ENCODE data around the gene IL4R. TPM values are rescaled to one million over a fixed set of nuclear protein-coding genes. Genes with fewer than 3 reads are reported as not detected.
"Not testable (repeated sequence)": the region's sequence is repeated elsewhere in the genome, so short reads cannot be mapped to it uniquely, and the experiment has no call there.

Gene IL4R
- total RNA-seq, 4 donors from 2014 or later: 84.9 to 97.9 (median 89.8) TPM

DNA sequence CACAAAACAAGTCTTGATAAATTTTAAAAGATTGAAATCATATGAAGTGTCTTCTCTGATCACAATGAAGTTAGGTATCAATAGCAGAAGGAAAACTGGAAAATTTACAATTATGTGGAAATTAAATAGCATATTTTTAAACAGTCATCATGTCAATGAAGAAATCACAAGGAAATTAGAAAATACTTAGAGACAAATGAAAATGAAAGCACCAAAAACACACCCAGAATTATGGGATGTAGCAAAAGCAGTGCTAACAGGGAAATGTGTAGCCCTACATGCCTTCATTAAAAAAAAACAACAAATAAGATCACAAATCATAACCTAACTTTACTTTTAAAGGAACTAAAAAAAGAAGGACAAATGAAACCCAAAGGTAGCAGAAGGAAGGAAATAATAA is 80.7 kb downstream of the IL4R start:
- H3K9me3 ChIP-seq: no peaks in the 10 kb centered on the region
- intact Hi-C loops (cut with DNase I): no loop called here
- H3K27ac ChIP-seq: no peak overlapping the region
- H3K4me1 ChIP-seq: no peaks in the 10 kb centered on the region
- peaks cover 0 to 8% (median 0%) of the 10 kb centered on the region in 4 donors for H3K27me3 ChIP-seq
- no peak overlapping the region for H3K4me3 ChIP-seq
- H3K36me3 ChIP-seq: no peaks in the 10 kb centered on the region
- TF ChIP-seq POLR2A (IDR thresholded peaks at IDR 0.05): no peak
- TF ChIP-seq, protein P1, sequence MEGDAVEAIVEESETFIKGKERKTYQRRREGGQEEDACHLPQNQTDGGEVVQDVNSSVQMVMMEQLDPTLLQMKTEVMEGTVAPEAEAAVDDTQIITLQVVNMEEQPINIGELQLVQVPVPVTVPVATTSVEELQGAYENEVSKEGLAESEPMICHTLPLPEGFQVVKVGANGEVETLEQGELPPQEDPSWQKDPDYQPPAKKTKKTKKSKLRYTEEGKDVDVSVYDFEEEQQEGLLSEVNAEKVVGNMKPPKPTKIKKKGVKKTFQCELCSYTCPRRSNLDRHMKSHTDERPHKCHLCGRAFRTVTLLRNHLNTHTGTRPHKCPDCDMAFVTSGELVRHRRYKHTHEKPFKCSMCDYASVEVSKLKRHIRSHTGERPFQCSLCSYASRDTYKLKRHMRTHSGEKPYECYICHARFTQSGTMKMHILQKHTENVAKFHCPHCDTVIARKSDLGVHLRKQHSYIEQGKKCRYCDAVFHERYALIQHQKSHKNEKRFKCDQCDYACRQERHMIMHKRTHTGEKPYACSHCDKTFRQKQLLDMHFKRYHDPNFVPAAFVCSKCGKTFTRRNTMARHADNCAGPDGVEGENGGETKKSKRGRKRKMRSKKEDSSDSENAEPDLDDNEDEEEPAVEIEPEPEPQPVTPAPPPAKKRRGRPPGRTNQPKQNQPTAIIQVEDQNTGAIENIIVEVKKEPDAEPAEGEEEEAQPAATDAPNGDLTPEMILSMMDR (IDR thresholded peaks at IDR 0.05): no peak
- DNase-seq: no peak

GRCh38 chr16:27398341-27398893 is 84.6 kb downstream of the IL4R start:
- H3K9me3 ChIP-seq; H3K27ac ChIP-seq; DNase-seq; intact Hi-C loops (cut with DNase I); H3K4me3 ChIP-seq; H3K36me3 ChIP-seq: not testable (repeated sequence)
- Histone ChIP-seq H3K27me3 (peaks cover 0 to 16% (median 0%) of the 10 kb centered on the region in 4 donors), H3K4me1 (peaks cover 0 to 23% (median 13%) of the 10 kb centered on the region in 3 donors)
- WGBS, 2 donors: 70 to 81% methylated on average over 14 to 15 of the region's 15 CpGs

DNA sequence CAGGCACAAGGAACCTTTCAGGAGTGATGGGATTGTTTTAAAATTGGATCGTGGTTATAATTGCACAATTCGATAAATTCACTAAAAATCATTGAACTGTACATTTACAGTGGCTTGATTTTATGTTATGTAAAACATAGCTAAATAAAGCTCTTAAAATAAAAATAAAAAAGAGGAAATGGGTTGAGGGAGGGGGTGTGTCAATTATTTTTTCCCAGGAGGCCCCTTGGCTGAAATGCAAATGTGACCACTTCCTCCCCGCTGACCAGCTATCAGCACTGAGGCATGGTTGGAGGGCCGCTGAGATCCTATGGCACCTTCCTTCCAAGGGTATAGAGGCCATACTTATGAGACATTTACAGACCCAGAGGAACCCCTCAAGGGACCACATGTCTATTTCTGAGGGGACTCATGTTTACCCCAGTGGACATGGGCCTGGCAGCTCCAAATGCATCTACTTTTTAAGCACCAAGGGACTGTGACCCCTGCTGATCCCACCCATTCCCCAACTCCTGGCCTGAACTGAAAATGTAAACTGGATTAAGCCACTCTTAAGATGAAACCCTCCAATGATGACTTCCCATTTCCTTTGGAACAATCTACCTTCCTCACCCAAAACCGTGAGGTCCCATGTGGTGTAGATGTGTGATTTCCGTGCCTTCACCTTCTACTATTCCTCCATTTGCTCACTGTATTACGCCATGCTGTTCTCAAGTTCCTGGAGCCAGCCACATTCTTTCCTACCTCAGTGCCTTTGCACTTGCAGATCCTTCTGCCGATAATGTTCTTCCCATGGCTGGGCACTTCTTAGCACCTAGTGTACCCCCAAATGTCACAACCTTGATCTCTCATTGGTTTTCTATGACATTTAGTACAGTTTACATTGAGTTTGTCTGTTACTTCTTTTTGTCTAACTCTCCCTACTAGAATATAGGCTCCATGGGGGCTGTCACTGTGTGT is 85.4 kb downstream of the IL4R start:
- Histone ChIP-seq H3K4me1 (peaks cover 0 to 28% (median 13%) of the 10 kb centered on the region in 3 donors), H3K9me3 (no peaks in the 10 kb centered on the region), H3K27ac (no peak overlapping the region), H3K27me3 (peaks cover 0 to 24% (median 0%) of the 10 kb centered on the region in 4 donors), H3K4me3 (no peak overlapping the region), H3K36me3 (no peaks in the 10 kb centered on the region)
- 73 to 85% methylated on average over 8 of the region's 8 CpGs for WGBS, 2 donors
- intact Hi-C loops (cut with DNase I): no loop called here
- no peak for DNase-seq
- TF ChIP-seq, protein P1 (IDR thresholded peaks at IDR 0.05): no peak
- TF ChIP-seq POLR2A (IDR thresholded peaks at IDR 0.05): no peak

DNA sequence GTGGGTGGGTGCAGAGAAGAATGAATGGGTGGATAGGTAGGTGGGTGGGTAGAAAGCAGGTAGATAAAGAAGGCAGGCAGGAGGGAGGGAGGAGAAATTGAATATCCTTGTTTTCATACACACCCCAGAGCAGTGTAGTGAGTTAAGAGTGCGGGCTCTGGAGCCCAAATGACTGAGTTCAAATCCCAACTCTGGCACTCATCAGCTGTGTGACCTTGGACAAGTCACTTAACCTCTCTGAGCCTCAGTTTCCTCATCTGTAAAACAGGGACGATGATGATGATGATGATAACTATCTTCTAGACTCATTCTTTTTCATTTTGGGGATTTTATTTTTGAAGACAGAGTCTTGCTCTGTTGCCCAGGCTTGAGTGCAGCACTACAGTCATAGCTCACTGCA is 86.2 kb downstream of the IL4R start:
- peaks cover 0 to 28% (median 13%) of the 10 kb centered on the region in 3 donors for H3K4me1 ChIP-seq
- no peaks in the 10 kb centered on the region for H3K36me3 ChIP-seq
- H3K9me3 ChIP-seq: no peaks in the 10 kb centered on the region
- peaks cover 0 to 25% (median 0%) of the 10 kb centered on the region in 4 donors for H3K27me3 ChIP-seq
- 85 to 92% methylated on average over 2 of the region's 2 CpGs for WGBS, 2 donors
- TF ChIP-seq POLR2A (IDR thresholded peaks at IDR 0.05): no peak
- TF ChIP-seq, protein P1 (IDR thresholded peaks at IDR 0.05): no peak
- intact Hi-C loops (cut with DNase I): no loop called here
- no peak for DNase-seq
- no peak overlapping the region for H3K27ac ChIP-seq
- no peak overlapping the region for H3K4me3 ChIP-seq

DNA sequence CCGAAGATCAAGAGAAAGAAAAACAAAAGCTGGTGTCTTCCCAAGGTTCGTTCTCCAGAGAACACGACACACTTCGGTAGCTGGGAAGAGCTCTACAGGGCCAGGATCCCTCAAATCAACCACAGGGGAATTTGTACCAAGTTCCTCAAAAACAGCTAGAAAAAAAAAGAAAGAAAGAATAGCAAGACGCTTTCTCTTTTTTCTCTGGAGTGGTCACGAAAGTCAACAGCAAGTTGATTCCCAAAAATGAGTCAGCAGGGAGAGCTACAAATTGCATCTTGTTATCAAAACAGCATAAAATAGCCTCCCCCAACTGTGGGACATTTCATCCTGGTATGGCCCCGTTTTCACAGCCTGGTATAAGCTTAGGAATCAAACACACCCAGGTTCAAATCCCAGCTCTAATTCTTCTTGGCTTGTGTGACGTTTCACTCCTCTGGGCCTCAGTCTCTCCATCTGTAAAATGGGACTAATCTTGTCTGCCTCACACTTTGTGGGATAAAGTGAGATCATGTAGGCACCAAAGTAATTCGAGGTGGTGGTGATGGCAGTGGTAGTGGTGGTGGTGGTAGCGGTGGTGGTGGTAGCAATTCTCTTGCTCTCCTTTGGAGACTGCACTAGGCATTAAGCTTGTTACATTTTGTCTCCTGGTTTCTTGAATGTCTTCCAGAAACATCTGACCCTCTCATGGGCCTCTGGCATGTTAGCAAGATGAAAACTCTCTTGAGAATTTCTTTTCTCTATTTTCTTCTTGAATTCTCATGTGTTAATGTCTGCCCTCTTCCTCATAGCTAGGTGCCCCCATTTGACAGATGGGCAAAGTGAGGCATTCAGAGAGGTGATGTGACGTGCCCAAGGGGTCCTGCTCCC is 87.2 kb downstream of the IL4R start:
- Histone ChIP-seq H3K9me3 (no peaks in the 10 kb centered on the region), H3K36me3 (no peaks in the 10 kb centered on the region), H3K4me3 (no peak overlapping the region), H3K4me1 (peaks cover 0 to 28% (median 13%) of the 10 kb centered on the region in 3 donors), H3K27ac (no peak overlapping the region), H3K27me3 (peaks cover 0 to 35% (median 0%) of the 10 kb centered on the region in 4 donors)
- 44 to 48% methylated on average over 8 to 11 of the region's 11 CpGs for WGBS, 2 donors
- DNase-seq: no peak
- TF ChIP-seq, protein P1 (IDR thresholded peaks at IDR 0.05): no peak
- no peak for TF ChIP-seq POLR2A (IDR thresholded peaks at IDR 0.05)
- intact Hi-C loops (cut with DNase I): no loop called here
